Measurements from ENCODE around the gene OPA3. TPM values are rescaled to one million over a fixed set of nuclear protein-coding genes. Genes with fewer than 3 reads are reported as not detected.

The OPA3 gene
- total and polyA plus RNA-seq, 12 donors: 10.2 to 27.9 (median 23.5) TPM

- intact Hi-C loops (cut with DNase I): no loop called here
- WGBS, 2 donors: 70 to 76% methylated on average over 9 of the region's 9 CpGs
- TF ChIP-seq CTCF (IDR thresholded peaks at IDR 0.05): no peak
- H3K36me3 ChIP-seq: peaks cover 0 to 65% (median 24%) of the 10 kb centered on the region in 9 donors
- no peaks in the 10 kb centered on the region for H3K9me3 ChIP-seq
- peak overlapping the region in 9 of 10 donors; percentile 54 to 98 (median 73) for H3K27ac ChIP-seq
- H3K27me3 ChIP-seq: no peaks in the 10 kb centered on the region
- H3K4me3 ChIP-seq: peak overlapping the region in 1 of 10 donors; percentile 35
- peak in 6 of 8 donors; percentile 10 to 33 (median 22) for ATAC-seq
- no peak for DNase-seq
- H3K4me1 ChIP-seq: peaks cover 9 to 73% (median 44%) of the 10 kb centered on the region in 9 donors
Observed at GRCh38 chr19:45515807-45516401, 68.7 kb downstream of the OPA3 start.

DNA sequence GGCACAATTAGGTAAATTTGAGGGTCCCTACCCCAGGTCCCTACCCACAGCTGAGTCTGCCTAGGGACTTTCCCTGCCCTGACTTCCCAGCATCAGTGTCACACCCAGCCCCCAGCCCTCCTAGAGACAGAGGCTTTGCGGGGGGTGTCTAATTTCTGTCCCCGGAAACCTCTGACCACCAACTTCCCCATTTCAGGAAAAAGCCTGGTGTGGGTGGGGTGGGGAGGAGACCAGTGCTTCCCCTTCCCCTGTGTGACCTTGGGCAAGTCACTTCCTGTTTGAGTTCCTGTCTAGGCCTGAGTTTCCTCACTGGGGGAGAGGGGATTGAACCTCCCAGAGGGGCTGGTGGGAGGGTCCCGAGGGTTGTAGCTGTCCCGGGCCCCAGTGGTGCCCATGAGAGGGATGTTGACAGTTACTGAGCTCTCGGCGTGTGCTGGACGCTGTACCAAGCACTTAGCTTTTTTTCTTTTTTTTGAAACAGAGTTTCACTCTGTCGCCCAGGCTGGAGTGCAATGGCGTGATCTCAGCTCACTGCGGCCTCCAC, 69.4 kb downstream of the OPA3 start:
- ATAC-seq: peak; percentile 46 to 82 (median 66)
- Histone ChIP-seq H3K36me3 (peaks cover 0 to 61% (median 22%) of the 10 kb centered on the region in 9 donors), H3K4me3 (peak overlapping the region in 3 of 10 donors; percentile 9 to 35 (median 24)), H3K9me3 (no peaks in the 10 kb centered on the region), H3K27ac (peak overlapping the region in 9 of 10 donors; percentile 54 to 98 (median 73)), H3K4me1 (peaks cover 9 to 73% (median 49%) of the 10 kb centered on the region in 9 donors), H3K27me3 (no peaks in the 10 kb centered on the region)
- DNase-seq: peak in 1 of 2 donors; percentile 65
- intact Hi-C loops (cut with DNase I): no loop called here
- TF ChIP-seq CTCF (IDR thresholded peaks at IDR 0.05): no peak
- 62 to 65% methylated on average over 10 of the region's 10 CpGs for WGBS, 2 donors

DNA sequence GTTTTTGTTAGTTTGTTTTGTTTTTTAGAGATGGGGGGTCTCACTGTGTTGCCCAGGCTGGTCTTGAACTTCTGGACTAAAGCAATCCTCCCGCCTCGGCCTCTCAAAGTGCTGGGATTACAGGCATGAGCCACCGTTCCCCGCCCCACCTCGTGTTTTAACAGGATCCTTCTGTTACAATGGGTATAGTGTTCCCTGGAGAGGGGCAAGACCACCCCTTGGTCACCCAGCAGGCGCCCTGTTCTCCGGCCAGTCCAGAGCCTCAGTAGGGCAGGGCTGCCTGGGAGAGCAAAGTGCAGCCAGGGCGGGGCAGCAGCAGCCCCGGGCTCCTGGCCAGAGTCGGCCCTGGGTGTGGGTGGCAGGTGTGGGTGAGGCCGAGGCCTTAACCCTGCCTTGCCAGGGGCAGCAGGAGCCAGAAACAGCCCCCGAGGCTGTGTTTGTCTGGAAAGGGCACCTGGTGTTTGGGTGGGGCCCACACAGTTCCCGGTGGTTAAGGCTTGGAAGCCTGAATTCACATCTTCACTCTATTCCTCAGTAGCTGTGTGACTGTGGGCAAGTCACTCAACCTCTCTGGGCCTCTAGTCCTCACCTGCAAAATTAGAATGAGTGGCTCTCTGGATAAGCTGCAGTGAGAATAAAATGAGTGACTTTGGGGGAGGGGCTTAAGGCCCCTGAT, 70.1 kb downstream of the OPA3 start:
- ATAC-seq: peak in 6 of 8 donors; percentile 25 to 47 (median 31)
- Histone ChIP-seq H3K36me3 (peaks cover 0 to 54% (median 18%) of the 10 kb centered on the region in 9 donors), H3K9me3 (no peaks in the 10 kb centered on the region), H3K4me1 (peaks cover 9 to 78% (median 56%) of the 10 kb centered on the region in 9 donors), H3K4me3 (peak overlapping the region in 3 of 10 donors; percentile 9 to 35 (median 24)), H3K27me3 (no peaks in the 10 kb centered on the region), H3K27ac (peak overlapping the region in 9 of 10 donors; percentile 54 to 98 (median 73))
- intact Hi-C loops (cut with DNase I): no loop called here
- TF ChIP-seq CTCF (IDR thresholded peaks at IDR 0.05): no peak
- DNase-seq: no peak
- WGBS, 2 donors: 55 to 67% methylated on average over 13 of the region's 13 CpGs

DNA sequence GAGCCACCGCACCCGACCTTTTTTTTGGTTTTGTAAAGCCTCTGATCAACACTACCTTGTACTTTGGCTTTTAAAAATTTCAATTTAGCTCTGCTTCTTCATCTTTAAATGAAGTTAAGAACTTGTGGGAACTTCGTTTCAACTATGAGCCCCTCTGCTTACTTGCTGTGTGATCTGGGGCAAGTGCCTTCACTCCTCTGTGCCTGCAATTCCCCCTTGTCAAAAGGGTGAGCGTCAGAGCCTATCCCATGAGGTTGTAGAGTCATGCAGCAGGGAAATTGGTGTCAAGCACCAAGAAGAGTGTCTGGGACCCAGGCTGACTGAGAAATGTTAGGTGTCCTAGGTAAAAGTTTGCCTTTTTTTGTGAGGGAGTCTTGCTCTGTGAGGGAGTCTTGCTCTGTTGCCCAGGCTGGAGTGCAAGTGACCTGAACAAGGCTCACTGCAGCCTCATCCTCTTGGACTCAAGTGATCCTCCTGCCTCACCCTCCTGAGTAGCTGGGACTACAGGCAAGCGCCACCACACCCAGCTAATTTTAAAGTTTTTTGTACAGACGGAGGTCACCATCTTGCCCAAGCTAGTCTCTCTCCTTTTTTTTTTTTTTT, 71.6 kb downstream of the OPA3 start:
- DNase-seq: no peak
- ATAC-seq: no peak
- peak overlapping the region in 4 of 10 donors; percentile 16 to 98 (median 82) for H3K27ac ChIP-seq
- TF ChIP-seq CTCF (IDR thresholded peaks at IDR 0.05): no peak
- H3K27me3 ChIP-seq: no peaks in the 10 kb centered on the region
- H3K4me3 ChIP-seq: no peak overlapping the region
- intact Hi-C loops (cut with DNase I): no loop called here
- H3K4me1 ChIP-seq: peaks cover 9 to 77% (median 60%) of the 10 kb centered on the region in 9 donors
- 86 to 91% methylated on average over 6 of the region's 6 CpGs for WGBS, 2 donors
- H3K36me3 ChIP-seq: peaks cover 0 to 39% (median 6%) of the 10 kb centered on the region in 9 donors
- H3K9me3 ChIP-seq: no peaks in the 10 kb centered on the region

Measured in heart right ventricle (tissue), 16 donors.